ENCODE measurements around the gene NAALADL2.
"Not testable (repeated sequence)": the region's sequence is repeated elsewhere in the genome, so short reads cannot be mapped to it uniquely, and the experiment has no call there.

GRCh38 chr3:175371187-175371586, 512.1 kb downstream of the NAALADL2 start:
- not testable (repeated sequence) for TF ChIP-seq CTCF, POLR2A (IDR thresholded peaks at IDR 0.05)
